Activated T-cell treated with anti-CD3 and anti-CD28 coated beads, Interleukin-2, amount 50 U/mL, for 72 hours (primary cell): ENCODE measurements around the gene ROR1. TPM values are rescaled to one million over a fixed set of nuclear protein-coding genes. Genes with fewer than 3 reads are reported as not detected.

Experiments
- ATAC-seq, 2 donors: fragments of 150-1000 bp; cut with Tn5 transposase; replicated peaks in 1 of 2; 2 replicates each; pipeline ENCODE4 v1.10.0; 2021; ENCODE audit warnings: moderate library complexity in 2 of 2, mild to moderate bottlenecking in 1 of 2
- DNase-seq, 2 donors: peaks; one replicate each; pipeline ENCODE4 v3.0.0; 2021 to 2022; ENCODE audit warnings: mixed read lengths in 1 of 2
- H3K27ac Mint-ChIP-seq: one replicate; pipeline ENCODE4 v1.8.0; 2022; ENCODE audit warnings: mild to moderate bottlenecking, moderate library complexity, mixed read lengths
- H3K27me3 Mint-ChIP-seq: one replicate; pipeline ENCODE4 v1.8.0; 2022; ENCODE audit warnings: low read depth, mixed read lengths
- H3K36me3 Mint-ChIP-seq, 2 donors: one replicate each; pipeline ENCODE4 v1.8.0; 2022; ENCODE audit warnings: mixed read lengths in 2 of 2, mild to moderate bottlenecking in 1 of 2; ENCODE audit not compliant: insufficient read depth in 2 of 2
- H3K4me1 Mint-ChIP-seq: one replicate; pipeline ENCODE4 v1.8.0; 2022; ENCODE audit warnings: low read depth, mixed read lengths
- H3K4me3 Mint-ChIP-seq, 2 donors: one replicate each; pipeline ENCODE4 v1.8.0; 2022; ENCODE audit warnings: mild to moderate bottlenecking in 2 of 2, mixed read lengths in 2 of 2, moderate library complexity in 2 of 2
- H3K9me3 Mint-ChIP-seq, 2 donors: one replicate each; pipeline ENCODE4 v1.8.0; 2022; ENCODE audit warnings: mixed read lengths in 2 of 2
- total RNA-seq, 2 donors: library from RNA; stranded (reverse); gene quantifications; one replicate each; pipeline ENCODE4 v1.2.3, GENCODE V29; 2022

Gene ROR1
- total RNA-seq, 2 donors from 2014 or later, result 0.19 TPM; not detected in 1

GRCh38 chr1:63864224-63864641, 90.4 kb downstream of the ROR1 start:
- H3K4me3 Mint-ChIP-seq, result no peak overlapping the region
- H3K27ac Mint-ChIP-seq, result no peak overlapping the region
- H3K36me3 Mint-ChIP-seq, result no peaks in the 10 kb centered on the region

GRCh38 chr1:63865561-63865960, 91.7 kb downstream of the ROR1 start:
- no peak overlapping the region for H3K27ac Mint-ChIP-seq
- DNase-seq (no peak), ATAC-seq (no peak)
- H3K36me3 Mint-ChIP-seq, result no peaks in the 10 kb centered on the region
- H3K4me1 Mint-ChIP-seq, result no peaks in the 10 kb centered on the region
- no peak overlapping the region for H3K4me3 Mint-ChIP-seq
- H3K27me3 Mint-ChIP-seq, result peaks cover 3% of the 10 kb centered on the region
- no peaks in the 10 kb centered on the region for H3K9me3 Mint-ChIP-seq

More at GRCh38 chr1:63864224-63864641, 90.4 kb downstream of the ROR1 start:
- DNase-seq (no peak), ATAC-seq (no peak)
- Mint-ChIP-seq H3K9me3 (no peaks in the 10 kb centered on the region), H3K27me3 (peaks cover 4% of the 10 kb centered on the region), H3K4me1 (no peaks in the 10 kb centered on the region)

- no peak overlapping the region for H3K27ac Mint-ChIP-seq
- no peaks in the 10 kb centered on the region for H3K36me3 Mint-ChIP-seq
- H3K4me1 Mint-ChIP-seq, result no peaks in the 10 kb centered on the region
- H3K4me3 Mint-ChIP-seq, result no peak overlapping the region
- ATAC-seq (no peak), DNase-seq (no peak)
- no peaks in the 10 kb centered on the region for H3K27me3 Mint-ChIP-seq
- no peaks in the 10 kb centered on the region for H3K9me3 Mint-ChIP-seq
Observed at GRCh38 chr1:63866084-63866483, 92.3 kb downstream of the ROR1 start.

GRCh38 chr1:63867429-63868176, 93.8 kb downstream of the ROR1 start:
- ATAC-seq, result no peak
- Mint-ChIP-seq H3K4me1 (no peaks in the 10 kb centered on the region), H3K4me3 (no peak overlapping the region), H3K36me3 (no peaks in the 10 kb centered on the region), H3K27me3 (no peaks in the 10 kb centered on the region), H3K9me3 (no peaks in the 10 kb centered on the region), H3K27ac (no peak overlapping the region)
- DNase-seq, result no peak

DNA sequence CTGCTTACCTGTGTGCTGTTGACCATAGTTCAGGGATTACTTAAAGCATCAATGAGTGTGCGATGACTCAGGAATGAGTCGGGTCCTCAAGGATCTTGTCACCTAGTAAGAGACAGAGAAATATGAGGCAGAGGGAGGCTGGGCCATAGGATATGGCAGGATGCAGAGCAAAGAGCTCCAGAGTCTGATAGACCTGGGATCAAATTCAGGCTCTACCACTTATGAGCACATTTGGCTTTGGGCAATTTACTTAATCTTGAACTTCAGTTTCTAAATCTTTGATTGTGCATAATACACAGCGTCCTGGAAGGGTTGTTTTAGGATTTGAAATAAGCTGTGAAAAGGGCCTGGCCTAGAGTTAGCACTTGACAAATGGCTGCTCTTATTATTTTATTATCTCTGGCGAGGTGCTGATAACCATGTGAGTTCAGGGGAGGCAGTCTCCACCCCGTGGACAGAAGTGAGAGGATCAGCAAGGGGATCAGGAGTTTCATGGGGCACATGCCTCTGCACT, 94.5 kb downstream of the ROR1 start:
- H3K27me3 Mint-ChIP-seq, result no peaks in the 10 kb centered on the region
- DNase-seq (no peak), ATAC-seq (no peak)
- H3K36me3 Mint-ChIP-seq, result no peaks in the 10 kb centered on the region
- no peaks in the 10 kb centered on the region for H3K4me1 Mint-ChIP-seq
- no peak overlapping the region for H3K4me3 Mint-ChIP-seq
- H3K9me3 Mint-ChIP-seq, result no peaks in the 10 kb centered on the region
- no peak overlapping the region for H3K27ac Mint-ChIP-seq

GRCh38 chr1:63870152-63870551, 96.3 kb downstream of the ROR1 start:
- no peak overlapping the region for H3K27ac Mint-ChIP-seq

DNA sequence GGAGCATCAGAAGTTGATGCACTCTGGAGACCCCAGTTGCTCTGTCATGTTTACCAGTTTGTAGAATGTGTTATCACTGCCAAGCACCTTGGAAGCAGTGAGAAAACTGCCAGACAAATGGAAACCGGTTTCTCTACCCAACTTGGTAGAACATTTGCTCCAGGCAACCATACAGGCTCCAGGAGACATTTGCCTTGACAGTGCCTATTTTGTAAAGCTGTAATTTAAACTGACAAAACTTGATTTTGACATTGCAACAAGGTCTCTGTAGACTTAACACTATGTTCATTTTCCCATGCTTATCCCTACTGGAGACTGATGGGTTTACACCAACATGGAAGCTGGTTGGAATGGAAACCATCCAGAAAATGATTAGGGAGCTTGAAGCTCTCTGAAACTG, 97.6 kb downstream of the ROR1 start:
- no peaks in the 10 kb centered on the region for H3K4me1 Mint-ChIP-seq
- no peak for ATAC-seq
- H3K27me3 Mint-ChIP-seq, result no peaks in the 10 kb centered on the region
- no peak overlapping the region for H3K4me3 Mint-ChIP-seq
- no peak for DNase-seq
- H3K27ac Mint-ChIP-seq, result no peak overlapping the region
- H3K36me3 Mint-ChIP-seq, result no peaks in the 10 kb centered on the region
- no peaks in the 10 kb centered on the region for H3K9me3 Mint-ChIP-seq

More at GRCh38 chr1:63870152-63870551, 96.3 kb downstream of the ROR1 start:
- no peak for DNase-seq
- ATAC-seq, result no peak
- Mint-ChIP-seq H3K36me3 (no peaks in the 10 kb centered on the region), H3K27me3 (no peaks in the 10 kb centered on the region), H3K9me3 (no peaks in the 10 kb centered on the region), H3K4me1 (no peaks in the 10 kb centered on the region), H3K4me3 (no peak overlapping the region)

GRCh38 chr1:63873751-63874150, 99.9 kb downstream of the ROR1 start:
- Mint-ChIP-seq H3K4me1 (no peaks in the 10 kb centered on the region), H3K36me3 (no peaks in the 10 kb centered on the region), H3K27me3 (no peaks in the 10 kb centered on the region), H3K4me3 (no peak overlapping the region), H3K27ac (no peak overlapping the region), H3K9me3 (no peaks in the 10 kb centered on the region)
- ATAC-seq, result no peak
- no peak for DNase-seq

- no peaks in the 10 kb centered on the region for H3K9me3 Mint-ChIP-seq
- no peak overlapping the region for H3K4me3 Mint-ChIP-seq
- H3K36me3 Mint-ChIP-seq, result no peaks in the 10 kb centered on the region
- H3K4me1 Mint-ChIP-seq, result no peaks in the 10 kb centered on the region
- no peak for ATAC-seq
- DNase-seq, result no peak
- H3K27me3 Mint-ChIP-seq, result no peaks in the 10 kb centered on the region
- no peak overlapping the region for H3K27ac Mint-ChIP-seq
Observed at GRCh38 chr1:63874278-63874880, 100.6 kb downstream of the ROR1 start.

DNA sequence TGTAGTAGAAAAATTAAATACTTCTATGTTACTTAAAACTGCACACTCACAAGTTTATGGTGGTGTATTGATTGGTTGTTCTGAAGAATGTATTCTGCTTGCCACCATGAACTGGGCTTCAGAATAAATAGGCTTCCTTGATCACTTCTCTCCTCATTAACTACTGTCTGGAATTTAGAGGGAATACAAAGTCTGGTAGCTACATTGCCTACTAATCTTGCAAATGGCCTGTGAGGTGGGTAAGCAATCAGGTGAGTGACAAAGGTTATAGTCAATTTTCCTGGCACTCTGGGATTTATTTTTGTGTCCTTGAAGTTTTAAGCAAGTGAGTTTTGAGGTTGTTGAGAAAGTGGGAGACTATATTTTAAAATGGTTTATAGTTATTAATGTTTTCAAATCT, 101.8 kb downstream of the ROR1 start:
- H3K36me3 Mint-ChIP-seq, result no peaks in the 10 kb centered on the region
- H3K27ac Mint-ChIP-seq, result no peak overlapping the region
- no peak overlapping the region for H3K4me3 Mint-ChIP-seq
- no peaks in the 10 kb centered on the region for H3K4me1 Mint-ChIP-seq
- no peak for DNase-seq
- H3K27me3 Mint-ChIP-seq, result no peaks in the 10 kb centered on the region
- no peaks in the 10 kb centered on the region for H3K9me3 Mint-ChIP-seq
- no peak for ATAC-seq

DNA sequence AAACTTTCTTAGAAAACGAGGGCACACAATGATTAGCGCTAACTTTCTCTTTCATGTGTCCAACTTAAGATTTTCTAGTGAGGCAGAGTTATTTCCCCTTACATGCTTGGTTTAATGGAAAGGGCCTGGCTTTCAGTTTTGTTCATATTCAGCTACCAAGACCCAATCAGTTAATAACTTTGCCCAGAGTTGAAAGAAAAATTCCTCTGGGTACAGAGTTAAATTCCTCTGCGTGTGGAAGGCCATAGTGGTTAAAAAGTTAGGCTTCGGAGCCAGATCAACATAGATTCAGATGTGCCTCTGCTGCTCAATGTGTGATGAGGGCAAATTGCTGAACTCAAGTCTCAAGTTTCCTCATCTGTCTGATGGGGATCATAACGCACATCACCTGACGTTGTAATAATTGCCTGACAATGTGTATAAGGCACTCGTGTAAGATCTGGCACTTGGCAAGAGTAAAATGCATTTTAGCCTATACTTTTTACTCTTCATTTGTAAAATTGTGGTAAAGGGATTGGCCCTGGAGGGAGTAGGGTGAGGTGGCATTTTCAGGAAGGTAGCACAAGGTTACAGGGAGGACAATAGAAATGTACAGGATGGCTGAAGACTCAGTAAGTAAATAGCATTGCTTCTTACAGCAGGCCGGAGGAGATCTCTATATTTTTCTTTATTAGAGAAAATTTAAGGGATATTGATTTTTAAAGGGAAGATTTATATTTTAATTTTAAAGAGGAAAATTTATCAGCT, 103.4 kb downstream of the ROR1 start:
- DNase-seq, result no peak
- Mint-ChIP-seq H3K27ac (no peak overlapping the region), H3K9me3 (no peaks in the 10 kb centered on the region), H3K27me3 (no peaks in the 10 kb centered on the region), H3K4me1 (no peaks in the 10 kb centered on the region), H3K4me3 (no peak overlapping the region), H3K36me3 (no peaks in the 10 kb centered on the region)
- ATAC-seq, result no peak

DNA sequence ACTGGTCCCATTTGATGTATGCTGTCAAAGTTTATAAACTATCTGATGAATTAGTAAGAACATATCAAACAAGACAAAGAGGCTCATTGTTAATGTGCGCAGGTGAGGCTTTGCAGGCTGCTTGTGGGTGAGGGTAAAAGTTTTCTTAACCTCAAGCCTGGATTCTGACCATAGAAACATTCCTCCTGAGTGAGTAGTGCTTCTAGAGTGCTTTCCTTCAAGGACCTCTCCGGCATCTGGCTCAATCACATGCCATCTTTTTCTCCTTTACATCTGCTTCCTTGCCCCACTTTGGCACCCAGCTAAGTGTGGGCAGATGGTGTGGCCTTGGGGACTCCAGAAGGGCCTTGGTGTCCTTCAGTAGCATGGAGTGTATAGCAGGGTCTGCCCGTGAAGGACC, 104.0 kb downstream of the ROR1 start:
- Mint-ChIP-seq H3K27me3 (no peaks in the 10 kb centered on the region), H3K4me1 (no peaks in the 10 kb centered on the region), H3K36me3 (no peaks in the 10 kb centered on the region), H3K27ac (no peak overlapping the region), H3K4me3 (no peak overlapping the region), H3K9me3 (no peaks in the 10 kb centered on the region)
- ATAC-seq (no peak), DNase-seq (no peak)

DNA sequence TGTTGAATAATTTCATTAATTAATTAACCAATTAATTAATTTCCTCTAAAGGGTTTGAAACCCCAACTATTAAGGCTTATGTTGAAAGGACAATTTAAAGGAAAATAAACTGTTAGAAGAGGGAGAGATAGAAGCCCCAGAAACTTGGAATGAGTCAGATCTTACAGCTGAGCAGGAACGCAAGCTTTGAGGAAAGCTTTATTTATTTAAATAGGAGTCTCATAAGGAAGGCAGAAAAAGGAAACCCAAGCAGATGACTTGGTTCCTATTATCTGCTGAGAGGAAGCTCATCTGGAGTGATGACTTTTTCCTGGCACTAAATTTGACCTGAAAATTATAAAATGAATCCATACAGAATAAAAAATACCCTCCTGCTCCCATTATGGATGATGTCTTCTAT, 105.1 kb downstream of the ROR1 start:
- Mint-ChIP-seq H3K27ac (no peak overlapping the region), H3K9me3 (no peaks in the 10 kb centered on the region), H3K4me3 (no peak overlapping the region), H3K36me3 (no peaks in the 10 kb centered on the region), H3K4me1 (no peaks in the 10 kb centered on the region), H3K27me3 (no peaks in the 10 kb centered on the region)
- no peak for ATAC-seq
- DNase-seq, result no peak
